H1 (cell line): ENCODE data around the gene KLF5. TPM values are rescaled to one million over a fixed set of nuclear protein-coding genes. Genes with fewer than 3 reads are reported as not detected.

Experiments
- EZH2 ChIP-seq: fragments of 200-600 bp; sonication (generic); IDR thresholded peaks from 2 replicates; pipeline ENCODE4 v1.7.1; 2012; ENCODE audit warnings: low read depth, mild to moderate bottlenecking, moderate library complexity, low read length, inconsistent platforms; ENCODE audit not compliant: severe bottlenecking
- PHF8 ChIP-seq: fragments of 200-600 bp; sonication (generic); conservative IDR thresholded peaks from 2 replicates; pipeline ENCODE4 v1.7.1; 2012; ENCODE audit warnings: low read depth, mild to moderate bottlenecking, inconsistent platforms, low read length, moderate library complexity
- RFX5 ChIP-seq: IDR thresholded peaks from 2 replicates; pipeline ENCODE4 v1.6.1; 2011; ENCODE audit warnings: low read depth, low read length, improper control_type of control experiment, borderline replicate concordance
- SIN3A ChIP-seq, 2 experiments: IDR thresholded peaks in 1 of 2; conservative IDR thresholded peaks in 1 of 2; 2 replicates each; pipeline ENCODE4 v1.6.1; 2011 to 2012; ENCODE audit warnings: low read length in 2 of 2, improper control_type of control experiment in 1 of 2, low read depth in 1 of 2, mild to moderate bottlenecking in 1 of 2
- TCF12 ChIP-seq: IDR thresholded peaks from 2 replicates; pipeline ENCODE4 v1.6.1; 2011; ENCODE audit warnings: low read depth, mild to moderate bottlenecking, low read length
- polyA plus RNA-seq, 7 experiments: library from polyadenylated mRNA; depleted of rRNA in 3 of 7; stranded (reverse) in 5 of 7; unstranded in 2 of 7; fragments of >200 nt in 5 of 7; fragments of 200-250 nt in 2 of 7; gene quantifications; 1 replicate in 5 of 7; 2 replicates in 1 of 7; 4 replicates in 1 of 7; pipeline versions ENCODE4 v1.2.1 to v1.2.3, GENCODE V29; 2011 to 2013; ENCODE audit warnings: missing spikeins in 2 of 7, mixed read lengths in 2 of 7
- total RNA-seq: library from RNA; stranded (reverse); fragmentation: NEBNext Ultra II Directional; extraction: Animal tissue kit (Norgen Biotek cat#: 25700); gene quantifications from 2 replicates; pipeline ENCODE4 v1.2.1, GENCODE V29; 2021

Gene KLF5
- total and polyA plus RNA-seq, 2 of the 8 experiments (the other 6 are each of a cell fraction or from before 2014, with no cell fraction given): 1.2 to 2.3 TPM

DNA sequence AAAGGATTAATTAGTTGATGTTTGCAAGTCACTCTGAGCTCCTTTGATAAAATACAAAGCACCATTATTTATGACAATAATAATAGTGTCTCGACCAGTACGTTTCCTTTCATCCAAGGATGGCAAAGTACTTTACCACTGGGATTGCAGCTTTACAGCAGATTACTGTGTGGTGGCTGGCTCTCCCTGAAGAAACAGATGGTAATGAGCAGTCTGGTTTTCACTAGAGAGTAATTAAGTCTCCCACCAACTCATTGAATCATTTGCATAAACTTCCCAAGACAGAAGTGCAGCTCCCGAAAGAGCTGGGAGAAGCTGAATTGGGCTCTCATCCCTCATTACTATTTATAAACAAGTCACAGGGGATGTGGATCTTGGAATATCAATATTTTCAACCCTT lies 48.7 kb downstream of the KLF5 start (continued):
- TF ChIP-seq PHF8 (no peak), TCF12 (no peak), SIN3A (conservative IDR thresholded peaks at IDR 0.05 in 1 of 2, IDR thresholded peaks at IDR 0.05 in 1 of 2; ENCODE audit: low read depth in 1 of 2, low read length in 2 of 2) (no peak), RFX5 (no peak), EZH2 (no peak)
